HG03066 (cell line): ENCODE measurements around the gene DHX8.

ENCODE experiments used
- ATAC-seq: cut with Tn5 transposase; IDR thresholded peaks from one replicate; pipeline ENCODE4 v1.9.1; 2021; ENCODE audit warnings: low read depth; ENCODE audit not compliant: unreplicated experiment

The DHX8 gene

DNA sequence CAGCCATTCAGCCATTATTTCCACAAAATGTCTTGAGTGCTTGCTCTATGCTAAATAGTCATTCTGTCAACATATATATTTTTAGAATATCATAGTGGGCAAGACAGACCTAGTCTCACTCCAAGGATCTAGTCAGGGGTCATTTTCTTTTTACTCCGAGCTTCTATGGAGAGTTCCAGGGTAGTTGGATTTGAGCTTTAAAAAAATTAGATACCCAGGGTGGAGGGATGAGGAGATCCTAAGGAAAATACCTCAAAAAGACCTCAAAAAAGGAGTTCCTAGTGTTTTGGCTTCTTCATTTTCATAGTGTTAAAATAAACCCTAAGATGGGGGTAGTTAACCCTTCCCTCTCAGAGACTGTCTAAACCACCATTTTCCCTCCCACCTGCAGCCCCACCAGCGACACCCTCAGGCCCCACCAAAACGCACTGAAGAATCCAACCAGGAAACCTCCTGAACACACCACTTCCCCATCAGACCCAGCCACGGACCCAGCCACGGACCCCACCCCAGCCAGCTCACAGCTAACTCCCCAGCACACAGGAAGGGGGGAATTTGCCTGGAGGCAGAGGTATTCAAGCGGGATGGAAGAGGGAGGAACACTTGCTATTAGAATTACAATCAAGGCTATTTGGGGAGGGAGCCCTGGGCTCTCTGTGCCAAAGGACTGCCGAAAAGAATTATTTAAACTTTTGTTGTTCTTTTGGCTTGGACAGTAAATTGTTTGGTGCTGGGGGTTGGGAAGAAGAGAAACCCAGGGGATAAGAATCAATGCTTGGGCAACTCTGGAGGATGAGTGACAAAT, 60.2 kb downstream of the DHX8 start:
- ATAC-seq: no peak

DNA sequence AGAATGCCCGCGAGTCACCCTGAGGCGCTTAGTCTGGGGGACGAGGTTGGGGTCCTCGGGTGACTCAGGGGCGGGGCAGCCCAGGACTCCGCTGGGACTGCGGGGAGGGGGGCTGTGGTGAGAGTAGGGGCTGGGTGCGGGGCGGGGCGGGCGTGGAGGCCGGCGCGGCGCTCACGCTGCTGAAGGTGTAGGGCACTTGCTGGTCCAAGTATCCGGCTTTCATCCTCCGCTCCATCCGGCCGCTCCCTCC, 61.5 kb downstream of the DHX8 start:
- peak; percentile 19 for ATAC-seq

DNA sequence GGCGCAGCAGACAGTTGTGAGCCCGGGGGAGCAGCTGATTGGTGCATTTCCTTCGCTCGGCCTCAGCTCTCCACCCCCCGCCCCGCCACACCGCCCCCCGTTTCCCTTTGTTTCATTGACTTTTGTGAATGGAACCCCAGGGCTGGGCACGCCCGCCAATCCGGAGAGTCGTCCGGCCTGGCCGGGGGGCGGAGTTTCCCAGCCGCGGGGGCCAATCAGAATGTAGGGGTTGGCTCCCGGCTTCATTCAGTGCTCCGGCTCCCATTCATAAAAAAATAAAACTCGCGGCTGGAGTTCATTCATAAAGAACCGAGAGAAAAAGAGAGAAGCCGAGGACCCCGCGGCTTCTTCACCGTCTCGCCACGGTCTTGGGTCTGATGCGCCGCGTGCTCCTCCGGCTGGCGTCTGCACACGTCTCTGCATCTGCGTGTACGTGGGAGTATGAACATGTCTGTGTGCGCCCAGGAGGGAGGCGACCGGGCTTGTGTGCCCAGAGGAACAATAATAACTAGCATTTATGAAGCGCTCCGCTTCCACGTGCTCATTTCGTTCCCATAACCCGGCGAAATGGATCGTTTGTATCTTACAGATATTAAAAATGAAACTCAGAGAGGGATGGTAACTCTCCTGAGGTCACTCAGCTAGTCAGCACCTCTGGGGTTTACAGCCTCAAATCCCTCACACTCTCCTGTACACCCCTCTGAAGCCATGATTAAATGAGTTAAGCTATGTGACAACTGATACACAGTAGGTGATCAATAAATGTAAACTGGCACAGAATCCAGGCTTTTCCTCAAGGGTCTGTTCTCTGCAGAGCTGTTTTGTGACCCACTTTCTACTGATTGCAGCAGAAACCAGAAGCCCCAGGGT, 62.8 kb downstream of the DHX8 start, which contains the start of gene ETV4:
Gene ETV4, minus strand, starts transcription at position 22 of the 870 bp plus-strand sequence. CDS start 723 bp downstream, outside the sequence.
- ATAC-seq: peak; percentile 67

DNA sequence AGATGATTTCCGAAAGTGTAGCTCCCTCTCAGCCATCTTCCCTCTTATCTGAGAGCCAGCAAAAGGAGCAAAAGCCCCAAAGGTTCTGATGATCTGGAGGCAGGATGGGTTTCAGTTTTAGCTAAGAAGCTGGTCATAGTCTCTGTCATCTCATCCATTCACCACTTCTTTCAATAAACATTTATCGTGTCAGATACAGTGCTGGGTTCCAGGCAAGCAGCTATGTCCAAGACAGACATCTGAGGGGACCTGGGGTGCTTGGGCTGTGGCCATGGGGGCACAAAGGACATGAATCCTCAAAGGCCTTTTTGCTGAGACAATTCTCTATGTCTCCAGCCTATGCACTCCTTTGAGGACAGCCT, 63.4 kb downstream of the DHX8 start:
- no peak for ATAC-seq

DNA sequence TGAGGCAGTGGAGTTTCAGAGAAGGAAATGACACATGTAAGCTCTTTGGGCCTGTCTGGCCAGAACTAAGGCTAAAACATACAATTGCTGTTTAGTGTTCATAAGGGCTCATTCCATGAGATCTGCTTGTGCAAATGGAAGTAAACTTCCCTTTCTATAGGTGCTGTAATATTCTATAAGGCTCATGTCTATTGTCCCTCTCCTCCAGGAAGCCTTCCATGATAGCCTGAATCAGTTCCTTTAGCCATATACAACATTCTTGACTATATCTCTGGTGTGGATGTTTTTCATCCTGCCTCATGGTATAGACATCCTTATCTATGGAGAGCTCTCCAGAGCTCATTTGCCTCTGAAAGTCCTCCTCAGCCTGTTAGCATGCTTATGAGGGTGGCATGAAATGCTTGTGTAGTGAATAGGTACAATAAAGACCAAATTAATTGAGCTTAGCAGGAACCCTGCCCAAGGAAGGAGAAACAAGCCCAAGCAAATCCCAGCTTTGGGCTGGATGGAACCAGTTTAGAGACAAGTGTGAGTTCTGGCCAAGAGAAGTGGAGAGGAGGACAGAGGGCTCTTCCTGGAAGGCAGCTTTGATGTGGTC, 64.0 kb downstream of the DHX8 start:
- ATAC-seq: no peak

DNA sequence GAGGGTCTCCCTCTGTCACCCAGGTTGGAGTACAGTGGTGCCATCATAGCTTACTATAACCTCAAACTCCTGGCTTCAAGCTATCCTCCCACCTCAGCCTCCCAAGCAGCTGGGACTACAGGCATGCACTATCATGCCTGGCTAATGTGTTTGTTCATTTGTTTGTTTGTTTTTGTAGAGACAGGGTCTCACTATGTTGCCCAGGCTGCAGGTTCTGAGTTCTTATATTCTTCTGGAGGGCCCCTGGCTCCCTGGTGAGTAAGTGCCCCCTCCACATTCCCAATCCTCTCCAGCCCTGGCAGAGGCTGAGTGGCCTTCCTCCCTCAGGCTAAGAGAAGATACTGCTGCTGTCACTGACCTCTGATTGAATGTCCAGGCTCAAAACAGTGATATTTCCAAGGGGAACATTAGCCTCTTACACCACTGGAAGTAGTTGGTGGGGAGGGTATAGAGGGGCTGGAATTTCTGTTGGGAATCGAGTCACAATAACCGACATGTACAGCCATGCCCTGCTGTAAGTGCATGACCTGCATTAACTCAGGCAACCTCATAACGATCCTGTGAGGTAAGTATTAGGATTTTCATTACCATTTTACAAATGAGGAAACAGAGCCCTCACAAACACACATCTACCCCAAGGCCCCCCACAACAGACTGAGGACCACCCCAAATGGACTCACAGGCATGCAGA, 65.1 kb downstream of the DHX8 start:
- ATAC-seq: no peak

DNA sequence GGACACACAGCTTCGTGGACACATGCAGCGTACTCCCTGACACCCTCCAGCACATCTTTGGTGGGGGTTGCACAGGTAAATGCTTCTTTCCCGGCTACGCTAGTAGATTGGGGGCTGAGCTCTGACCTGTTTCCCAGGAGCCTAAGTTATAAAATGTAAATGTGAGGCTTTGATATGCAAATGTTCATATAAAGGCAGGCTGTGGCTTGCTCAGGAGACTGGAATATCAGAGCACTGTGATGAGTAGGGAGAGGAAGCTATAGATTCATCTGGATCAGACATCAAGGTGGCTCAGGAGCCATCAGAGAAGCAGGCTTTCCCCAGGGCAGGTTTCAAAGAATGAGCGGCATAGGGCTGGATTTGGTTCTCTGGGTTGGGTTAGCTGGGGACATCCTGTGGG, 65.7 kb downstream of the DHX8 start:
- no peak for ATAC-seq

DNA sequence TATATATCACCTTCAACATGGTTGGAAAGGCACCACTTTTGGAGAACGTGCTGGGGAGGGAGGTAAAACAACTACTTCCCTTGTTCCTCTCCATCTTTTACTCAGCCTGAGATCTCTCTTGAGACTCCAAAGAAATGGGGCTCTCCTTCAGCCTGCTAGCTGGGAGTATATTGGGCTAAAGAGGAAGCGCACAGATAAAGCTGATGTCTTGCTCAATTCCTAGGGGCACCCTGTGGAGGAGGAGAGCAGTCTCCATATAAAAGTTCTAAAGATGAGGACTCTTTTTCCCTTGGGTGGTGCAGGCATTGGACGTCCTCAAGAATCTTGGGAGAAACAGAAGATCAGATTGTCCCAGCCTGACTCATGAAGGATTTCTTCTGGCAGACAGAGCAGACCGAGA, 67.0 kb downstream of the DHX8 start:
- ATAC-seq: no peak

DNA sequence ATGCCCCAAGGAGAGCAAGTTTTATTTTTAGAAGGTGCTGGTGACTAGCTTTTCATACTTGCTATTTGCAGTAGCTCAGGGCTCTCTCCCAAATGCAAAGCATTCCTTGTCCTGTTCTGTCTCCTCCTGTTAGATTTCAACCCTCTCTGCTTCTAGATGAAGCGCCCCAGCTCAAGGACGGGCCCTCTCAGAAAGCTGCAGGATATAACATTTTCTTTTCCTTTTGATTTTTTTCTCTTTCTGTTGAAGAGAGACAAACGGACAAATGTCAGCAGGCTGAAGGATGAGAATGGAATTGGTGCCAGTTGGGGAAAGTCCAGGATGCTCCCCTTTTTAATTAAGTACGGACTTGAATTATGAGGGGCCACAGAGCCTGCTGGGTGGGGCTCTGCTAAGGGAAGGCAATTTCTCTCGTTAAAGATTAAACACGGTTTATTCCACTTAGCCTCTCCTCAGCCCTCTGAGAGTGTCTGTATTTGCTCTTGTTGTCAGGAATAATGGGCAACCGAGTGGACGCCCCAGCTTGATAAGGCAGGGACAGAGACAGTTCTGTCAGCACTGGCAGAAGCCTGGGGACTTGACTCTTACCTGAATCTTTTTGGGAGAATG, 68.6 kb downstream of the DHX8 start:
- no peak for ATAC-seq

DNA sequence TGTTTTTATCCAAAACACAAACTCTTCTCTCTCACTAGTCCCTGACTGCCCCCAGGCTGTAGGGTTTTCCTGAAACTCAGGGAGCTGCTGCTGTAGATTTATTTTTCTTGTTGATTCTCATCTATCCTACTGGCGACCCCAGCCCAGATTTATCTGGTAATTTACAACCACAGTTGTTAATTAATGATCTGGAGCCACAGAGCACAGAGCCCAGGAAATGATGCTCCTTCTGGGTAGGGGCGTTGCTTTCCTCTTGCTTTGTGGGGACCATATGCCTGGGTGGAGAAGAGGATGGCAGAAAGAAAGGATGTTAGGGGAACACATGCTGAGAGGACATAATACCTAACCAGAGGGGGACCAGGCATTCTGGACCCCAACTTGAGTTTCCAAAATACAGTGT, 69.8 kb downstream of the DHX8 start:
- no peak for ATAC-seq

DNA sequence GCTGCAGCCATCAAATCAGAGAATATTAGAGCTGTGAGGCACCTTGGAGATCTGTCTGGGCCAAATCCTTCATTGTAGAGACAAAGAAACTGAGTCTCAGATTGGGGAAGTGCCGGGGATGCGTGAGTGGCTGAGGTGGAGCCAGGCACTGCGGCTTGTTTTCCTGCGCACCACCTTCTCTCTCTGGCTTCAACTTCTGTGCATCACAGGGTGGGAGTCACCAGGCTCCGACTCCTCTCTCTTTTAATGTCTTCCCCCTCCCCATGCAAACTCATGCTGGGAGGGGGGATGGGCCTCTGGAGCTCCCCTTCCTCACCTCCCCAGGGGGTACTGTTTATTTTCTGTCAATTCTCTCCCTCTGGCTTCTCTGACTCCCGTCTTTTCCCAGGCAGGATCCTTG, 71.1 kb downstream of the DHX8 start:
- no peak for ATAC-seq

DNA sequence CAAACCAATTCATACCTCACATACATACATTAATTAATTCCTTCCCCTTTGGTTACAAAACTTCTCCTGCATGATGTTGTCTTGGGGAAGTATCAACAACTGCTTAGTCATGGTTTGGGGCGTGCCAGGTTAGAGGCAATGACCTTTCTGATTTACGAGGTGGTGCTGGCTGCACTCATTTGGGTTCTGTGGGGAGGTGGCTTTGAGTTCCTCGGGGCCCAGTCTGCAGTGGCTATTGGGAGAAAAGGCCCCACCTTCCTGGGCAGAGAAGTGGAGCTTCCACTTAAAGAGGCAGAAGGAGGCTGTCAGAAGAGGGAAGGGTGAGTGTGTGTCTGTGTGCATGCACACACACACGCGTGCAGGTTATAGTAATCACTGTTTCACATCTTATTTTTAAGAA, 72.5 kb downstream of the DHX8 start:
- no peak for ATAC-seq

DNA sequence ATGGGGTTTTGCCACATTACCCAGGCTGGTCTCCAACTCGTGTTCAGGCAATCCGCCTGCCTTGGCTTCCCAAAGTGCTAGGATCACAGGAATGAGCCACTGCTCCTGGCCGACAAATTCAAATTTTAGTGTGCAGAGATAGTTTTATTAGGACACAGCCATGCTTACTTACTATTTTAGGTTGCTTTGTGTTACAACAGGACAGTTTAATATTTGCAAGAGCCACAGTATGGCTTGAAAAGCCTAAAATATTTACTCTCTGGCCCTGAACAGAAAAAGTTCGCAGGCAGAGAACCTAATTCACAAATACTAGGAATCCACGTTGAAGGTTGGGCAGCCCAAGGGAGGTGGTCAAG, 75.0 kb downstream of the DHX8 start:
- ATAC-seq: no peak

DNA sequence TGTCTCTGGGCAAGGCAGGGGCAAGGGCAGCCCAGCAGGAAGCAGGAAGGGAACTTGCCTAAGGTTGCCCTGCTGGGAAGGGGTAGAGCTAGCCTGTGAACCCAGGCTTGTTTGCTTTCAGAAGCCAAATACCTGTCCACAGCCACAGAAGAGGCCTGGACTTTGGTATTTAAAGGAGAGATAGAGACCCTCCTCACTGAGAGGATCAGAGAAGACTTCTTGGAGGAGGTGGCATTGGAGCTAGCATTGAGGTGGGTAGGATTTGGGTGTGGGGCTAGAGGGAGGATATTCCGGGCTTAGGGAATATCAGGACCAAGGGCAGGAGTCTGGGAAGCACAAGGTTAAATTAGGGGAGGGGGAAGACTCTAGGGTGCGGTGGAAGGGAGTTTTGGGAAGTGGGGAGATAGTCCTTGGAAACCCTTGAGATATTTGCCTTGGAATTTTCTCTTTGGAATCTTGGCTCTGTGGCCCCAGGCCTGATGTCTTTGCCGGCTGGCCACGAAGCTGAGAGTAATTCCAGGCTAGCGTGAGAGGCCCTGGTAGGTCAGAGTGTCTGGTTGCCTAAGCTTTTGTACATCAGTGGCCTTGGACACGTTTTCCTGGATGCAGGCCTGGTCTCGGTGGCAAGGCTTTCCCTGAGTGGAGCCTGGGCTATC, 75.5 kb downstream of the DHX8 start:
- no peak for ATAC-seq

DNA sequence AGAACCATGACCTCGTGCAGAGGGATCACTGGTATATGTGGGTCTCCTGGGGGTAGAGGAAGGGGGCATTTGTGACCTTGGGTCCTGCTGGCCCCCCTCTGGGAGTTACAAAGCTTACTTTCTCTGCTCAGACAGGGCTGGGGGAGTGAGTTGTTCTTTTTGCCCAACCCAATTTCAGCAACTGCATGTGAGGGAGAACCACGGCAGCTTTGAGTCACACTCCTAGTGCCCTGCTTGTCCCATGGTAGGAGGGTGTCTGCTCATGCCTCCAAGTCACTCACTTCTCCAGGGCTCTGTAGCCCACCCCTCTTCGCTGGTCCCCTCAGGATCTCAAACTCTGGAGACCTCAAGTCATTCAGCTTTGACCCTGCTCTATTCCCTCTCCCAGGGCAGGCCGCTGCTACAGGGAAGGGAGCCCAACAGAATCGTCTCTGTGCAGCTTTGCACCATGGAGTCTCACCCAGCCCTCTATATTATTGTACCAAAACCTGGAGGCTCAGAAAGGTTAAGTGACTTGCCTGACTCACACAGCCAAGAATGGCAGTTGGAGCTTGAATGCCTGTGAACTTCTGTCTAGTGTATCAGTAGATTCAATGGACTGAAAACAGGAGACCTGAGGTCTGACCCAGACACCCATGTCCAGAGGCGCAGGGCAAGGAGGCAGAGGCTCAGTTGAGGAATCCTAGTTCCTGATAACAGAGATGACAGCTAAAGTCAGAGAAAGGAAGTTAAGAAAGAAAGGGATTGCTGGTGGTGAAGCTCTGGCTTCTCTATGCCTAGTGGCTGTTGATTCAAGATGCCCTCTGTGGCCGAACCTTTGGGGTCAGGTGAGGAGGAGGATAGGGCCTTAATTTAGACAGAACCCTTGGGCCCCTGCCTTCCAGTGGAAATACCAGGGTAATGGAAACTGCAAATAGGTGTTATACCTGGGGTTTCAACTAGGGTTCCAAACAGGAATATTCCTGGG, 77.0 kb downstream of the DHX8 start:
- no peak for ATAC-seq

DNA sequence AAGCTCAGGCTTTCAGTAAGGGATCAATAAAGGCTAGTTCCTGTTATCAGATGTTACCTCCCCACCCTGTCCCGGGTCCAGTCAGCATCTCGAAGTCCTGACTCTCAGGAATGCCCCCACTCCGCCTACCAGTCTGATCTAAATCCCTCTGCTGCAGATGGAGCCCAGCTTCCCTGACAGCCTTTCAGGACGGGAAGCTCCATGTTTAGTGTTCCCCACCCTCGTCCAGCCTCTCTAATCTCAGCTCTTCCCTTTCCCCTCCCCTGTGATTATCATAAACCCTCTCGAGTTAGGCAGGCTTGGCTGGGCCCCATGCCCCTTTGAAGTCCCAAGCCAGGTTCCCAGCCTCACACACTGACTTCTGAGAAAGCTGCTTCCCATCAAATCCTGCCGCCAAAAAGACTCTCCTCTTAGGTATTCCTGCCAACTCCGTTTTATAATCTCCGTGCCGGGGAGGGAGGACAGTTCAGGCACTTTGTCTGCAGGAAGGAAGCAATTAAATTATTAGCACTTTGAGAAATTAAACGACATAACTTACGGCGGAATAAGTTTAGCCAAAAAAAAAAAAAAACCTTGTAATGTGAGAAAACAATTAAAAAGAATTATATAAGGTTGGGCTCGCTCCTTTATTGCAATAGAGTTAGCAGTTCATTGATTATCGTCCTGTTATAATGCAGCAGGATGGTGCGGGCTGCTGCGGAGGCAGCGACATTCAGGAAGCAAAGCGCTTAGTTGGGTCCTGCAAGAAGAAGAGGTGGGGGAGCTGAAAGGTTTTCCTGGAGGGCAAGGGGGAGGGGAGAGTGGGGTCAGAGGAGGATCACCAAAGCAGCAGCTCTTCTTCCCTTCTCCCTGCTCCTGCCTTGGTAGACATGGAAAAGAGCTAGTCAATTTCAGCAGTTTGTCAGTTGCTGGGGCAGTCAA, 79.2 kb downstream of the DHX8 start:
- no peak for ATAC-seq

DNA sequence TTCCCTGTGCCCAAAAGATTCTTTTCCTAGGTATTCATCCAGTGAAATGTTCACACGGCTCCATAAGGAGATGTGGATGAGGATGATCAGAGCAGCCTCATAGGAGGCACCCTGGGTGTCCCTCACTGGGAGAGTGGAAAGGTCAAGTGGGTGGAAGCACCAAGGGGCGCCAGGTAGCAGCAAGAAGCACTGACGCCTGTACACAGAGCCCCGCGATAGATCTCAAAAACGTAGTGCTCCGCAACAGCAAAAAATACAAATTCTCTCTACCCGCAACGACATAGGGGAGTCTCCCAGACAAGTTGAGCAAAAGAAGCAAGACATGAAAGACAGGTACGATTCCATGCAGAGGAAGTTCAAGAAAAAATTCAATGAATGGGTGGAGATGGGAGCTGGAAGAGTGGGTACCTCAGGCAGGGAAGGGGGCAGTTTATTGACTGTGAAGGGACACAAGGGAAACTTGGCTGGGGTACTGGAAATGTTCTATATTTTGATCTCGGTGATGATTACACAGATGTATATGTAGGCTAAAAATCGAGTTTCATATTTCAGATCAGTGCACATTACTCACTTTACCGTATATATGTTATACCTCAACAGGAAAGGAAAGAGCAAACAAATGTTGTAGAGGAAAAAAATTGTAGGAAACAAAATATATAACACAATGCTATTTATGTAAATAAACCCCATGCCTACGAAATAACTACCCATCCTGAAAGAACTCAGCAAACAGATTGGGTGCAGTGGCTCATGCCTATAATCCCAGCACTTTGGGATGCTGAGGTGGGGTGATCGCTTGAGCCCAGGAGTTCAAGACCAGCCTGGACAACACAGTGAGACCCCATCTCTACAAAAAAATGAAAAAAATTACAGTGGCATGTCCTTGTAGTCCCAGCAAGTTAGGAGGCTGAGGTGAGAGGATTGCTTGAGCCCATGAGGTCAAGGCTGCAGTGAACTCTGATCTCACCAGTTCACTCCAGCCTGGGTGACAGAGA, 80.1 kb downstream of the DHX8 start:
- no peak for ATAC-seq
